ENCODE results near the gene CARD8. TPM values are rescaled to one million over a fixed set of nuclear protein-coding genes. Genes with fewer than 3 reads are reported as not detected.
"Not testable (repeated sequence)": the region's sequence is repeated elsewhere in the genome, so short reads cannot be mapped to it uniquely, and the experiment has no call there.

The CARD8 gene
- total RNA-seq, 1 experiment from 2014 or later, result 17.7 TPM

GRCh38 chr19:48230555-48231129 lies 25.1 kb downstream of the CARD8 start:
- no peak overlapping the region for H3K27ac Mint-ChIP-seq (ENCODE audit: unreplicated experiment)
- no peaks in the 10 kb centered on the region for H3K4me1 ChIP-seq
- H3K4me3 Mint-ChIP-seq (ENCODE audit: unreplicated experiment), result no peak overlapping the region
- H3K36me3 Mint-ChIP-seq (ENCODE audit: insufficient read depth, unreplicated experiment), result no peaks in the 10 kb centered on the region
- H3K36me3 ChIP-seq (ENCODE audit: control insufficient read depth, insufficient read depth, low read length), result no peaks in the 10 kb centered on the region
- BruUV-seq (replicated peaks), result no TSS peak
- TF ChIP-seq CTCF (IDR thresholded peaks at IDR 0.05; ENCODE audit: insufficient read depth in 1 of 2, low read depth in 1 of 2, low read length in 1 of 2, severe bottlenecking in 1 of 2, unreplicated experiment in 1 of 2), result no peak
- H3K9me3 Mint-ChIP-seq (ENCODE audit: unreplicated experiment), result peaks cover 10% of the 10 kb centered on the region
- ChIA-PET POLR2A (no interaction called here), CTCF (interaction anchor here (1.1 kb wide), 1 partner anchor 76 kb away, joined by 3 read pairs; no protein-coding TSS in a partner anchor)
- no peaks in the 10 kb centered on the region for H3K4me1 Mint-ChIP-seq (ENCODE audit: low read depth, unreplicated experiment)
- DNase-seq, result no peak
- H3K27me3 Mint-ChIP-seq (ENCODE audit: insufficient read depth, unreplicated experiment), result no peaks in the 10 kb centered on the region
- no peaks in the 10 kb centered on the region; the same call in 1 of the 2 replicates for H3K9me3 ChIP-seq
- intact Hi-C loops (cut with micrococcal nuclease; ENCODE audit: unreplicated experiment), result no loop called here
- no peak overlapping the region for H3K4me3 ChIP-seq (ENCODE audit: low read depth, low read length)
- no peaks in the 10 kb centered on the region for H3K27me3 ChIP-seq (replicated peaks; ENCODE audit: control insufficient read depth, insufficient read depth, low read length)

GRCh38 chr19:48221628-48222027 lies 34.1 kb downstream of the CARD8 start:
- intact Hi-C loops (cut with micrococcal nuclease; ENCODE audit: unreplicated experiment), result no loop called here
- no peak overlapping the region for H3K4me3 ChIP-seq (ENCODE audit: low read depth, low read length)
- Mint-ChIP-seq H3K9me3 (ENCODE audit: unreplicated experiment) (no peaks in the 10 kb centered on the region), H3K27me3 (ENCODE audit: insufficient read depth, unreplicated experiment) (no peaks in the 10 kb centered on the region), H3K4me1 (ENCODE audit: low read depth, unreplicated experiment) (no peaks in the 10 kb centered on the region), H3K36me3 (ENCODE audit: insufficient read depth, unreplicated experiment) (no peaks in the 10 kb centered on the region), H3K27ac (ENCODE audit: unreplicated experiment) (no peak overlapping the region), H3K4me3 (ENCODE audit: unreplicated experiment) (no peak overlapping the region)
- POLR2A ChIA-PET, result no interaction called here
- H3K27me3 ChIP-seq (replicated peaks; ENCODE audit: control insufficient read depth, insufficient read depth, low read length), result no peaks in the 10 kb centered on the region
- H3K4me1 ChIP-seq, result no peaks in the 10 kb centered on the region
- H3K36me3 ChIP-seq (ENCODE audit: control insufficient read depth, insufficient read depth, low read length), result no peaks in the 10 kb centered on the region
- BruUV-seq (replicated peaks), result no TSS peak
- no peak for TF ChIP-seq CTCF (IDR thresholded peaks at IDR 0.05; ENCODE audit: insufficient read depth in 1 of 2, low read depth in 1 of 2, low read length in 1 of 2, severe bottlenecking in 1 of 2, unreplicated experiment in 1 of 2)
- DNase-seq, result no peak
- CTCF ChIA-PET, result no interaction called here
- H3K9me3 ChIP-seq, result no peaks in the 10 kb centered on the region

- H3K27me3 ChIP-seq (replicated peaks; ENCODE audit: control insufficient read depth, insufficient read depth, low read length); H3K9me3 Mint-ChIP-seq (ENCODE audit: unreplicated experiment); H3K4me3 Mint-ChIP-seq (ENCODE audit: unreplicated experiment); H3K4me3 ChIP-seq (ENCODE audit: low read depth, low read length); H3K4me1 Mint-ChIP-seq (ENCODE audit: low read depth, unreplicated experiment); H3K36me3 ChIP-seq (ENCODE audit: control insufficient read depth, insufficient read depth, low read length); H3K4me1 ChIP-seq; H3K9me3 ChIP-seq; BruUV-seq (replicated peaks); POLR2A ChIA-PET; H3K27me3 Mint-ChIP-seq (ENCODE audit: insufficient read depth, unreplicated experiment); CTCF ChIA-PET; DNase-seq; intact Hi-C loops (cut with micrococcal nuclease; ENCODE audit: unreplicated experiment); H3K36me3 Mint-ChIP-seq (ENCODE audit: insufficient read depth, unreplicated experiment); H3K27ac Mint-ChIP-seq (ENCODE audit: unreplicated experiment): not testable (repeated sequence)
Measured at GRCh38 chr19:48220784-48221183, 34.9 kb downstream of the CARD8 start.

- ChIA-PET CTCF (interaction anchor here (1.0 kb wide), 1 partner anchor 15 kb away, joined by 3 read pairs; no protein-coding TSS in a partner anchor), POLR2A (no interaction called here)
- Mint-ChIP-seq H3K4me3 (ENCODE audit: unreplicated experiment) (no peak overlapping the region), H3K27me3 (ENCODE audit: insufficient read depth, unreplicated experiment) (no peaks in the 10 kb centered on the region), H3K9me3 (ENCODE audit: unreplicated experiment) (no peaks in the 10 kb centered on the region), H3K4me1 (ENCODE audit: low read depth, unreplicated experiment) (no peaks in the 10 kb centered on the region), H3K27ac (ENCODE audit: unreplicated experiment) (no peak overlapping the region), H3K36me3 (ENCODE audit: insufficient read depth, unreplicated experiment) (no peaks in the 10 kb centered on the region)
- Histone ChIP-seq H3K4me3 (ENCODE audit: low read depth, low read length) (no peak overlapping the region), H3K27me3 (replicated peaks; ENCODE audit: control insufficient read depth, insufficient read depth, low read length) (no peaks in the 10 kb centered on the region), H3K4me1 (no peaks in the 10 kb centered on the region), H3K36me3 (ENCODE audit: control insufficient read depth, insufficient read depth, low read length) (no peaks in the 10 kb centered on the region), H3K9me3 (no peaks in the 10 kb centered on the region)
- no peak for TF ChIP-seq CTCF (IDR thresholded peaks at IDR 0.05; ENCODE audit: insufficient read depth in 1 of 2, low read depth in 1 of 2, low read length in 1 of 2, severe bottlenecking in 1 of 2, unreplicated experiment in 1 of 2)
- no peak for DNase-seq
- BruUV-seq (replicated peaks), result no TSS peak
- intact Hi-C loops (cut with micrococcal nuclease; ENCODE audit: unreplicated experiment), result no loop called here
Measured at GRCh38 chr19:48218997-48219396, 36.7 kb downstream of the CARD8 start.

Measured in Caco-2 (cell line).